NCI-H2171 (cell line): ENCODE measurements around the gene UCK2.
"Not testable (repeated sequence)": the region's sequence is repeated elsewhere in the genome, so short reads cannot be mapped to it uniquely, and the experiment has no call there.

Experiments used
- DNase-seq: peaks from one replicate; lab custom pipeline; 2025; lab: John Stamatoyannopoulos, UW

The UCK2 gene

DNA sequence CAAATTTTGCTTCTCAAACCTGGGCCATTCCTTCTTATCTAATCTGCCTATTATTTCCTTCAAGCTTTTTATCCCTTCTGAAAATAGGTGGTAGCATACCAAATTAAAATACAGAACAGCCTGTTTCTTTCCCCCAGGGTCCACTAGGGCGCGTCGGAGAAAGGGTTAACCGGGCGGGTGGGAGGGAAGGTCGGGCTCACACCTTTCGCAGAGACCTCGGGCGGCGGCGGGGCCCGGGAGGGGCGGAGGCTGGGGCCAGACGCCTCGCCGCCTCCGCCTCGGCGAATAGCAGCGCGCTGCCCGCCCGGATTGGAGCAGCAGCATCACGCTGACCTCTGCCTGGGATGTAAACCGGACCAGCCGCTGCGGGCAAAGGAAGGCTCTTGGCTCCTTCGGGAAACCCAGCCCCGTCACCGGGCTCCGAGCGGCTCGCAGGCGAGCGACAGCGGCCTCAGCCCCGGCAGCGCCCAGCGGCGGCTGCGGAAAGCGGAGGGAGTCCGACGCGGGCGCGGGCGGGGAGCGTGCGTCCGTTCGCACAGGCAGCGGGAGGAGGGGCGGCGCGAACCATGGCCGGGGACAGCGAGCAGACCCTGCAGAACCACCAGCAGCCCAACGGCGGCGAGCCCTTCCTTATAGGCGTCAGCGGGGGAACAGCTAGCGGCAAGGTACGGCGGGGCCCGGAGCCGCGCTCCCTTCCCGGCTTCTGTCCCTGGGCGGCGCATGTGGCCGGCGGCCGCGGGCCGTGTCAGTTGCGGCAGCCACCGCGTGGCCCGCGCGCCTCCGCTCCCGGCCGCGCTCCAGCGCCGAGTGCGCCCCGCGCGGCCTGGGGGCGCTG is at the start of gene UCK2:
TSS of gene UCK2 (plus strand) at position 347 of the 835 bp plus-strand sequence. CDS start at position 567, 220 bp downstream.
- peak; percentile 60 for DNase-seq

DNA sequence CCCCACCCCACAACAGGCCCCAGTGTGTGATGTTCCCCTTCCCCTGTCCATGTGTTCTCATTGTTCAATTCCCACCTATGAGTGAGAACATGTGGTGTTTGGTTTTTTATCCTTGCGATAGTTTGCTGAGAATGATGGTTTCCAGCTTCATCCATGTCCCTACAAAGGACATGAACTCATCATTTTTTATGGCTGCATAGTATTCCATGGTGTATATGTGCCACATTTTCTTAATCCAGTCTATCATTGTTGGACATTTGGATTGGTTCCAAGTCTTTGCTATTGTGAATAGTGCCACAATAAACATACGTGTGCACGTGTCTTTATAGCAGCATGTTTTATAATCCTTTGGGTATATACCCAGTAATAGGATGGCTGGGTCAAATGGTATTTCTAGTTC is 49.2 kb upstream of the UCK2 start:
- DNase-seq, result not testable (repeated sequence)

DNA sequence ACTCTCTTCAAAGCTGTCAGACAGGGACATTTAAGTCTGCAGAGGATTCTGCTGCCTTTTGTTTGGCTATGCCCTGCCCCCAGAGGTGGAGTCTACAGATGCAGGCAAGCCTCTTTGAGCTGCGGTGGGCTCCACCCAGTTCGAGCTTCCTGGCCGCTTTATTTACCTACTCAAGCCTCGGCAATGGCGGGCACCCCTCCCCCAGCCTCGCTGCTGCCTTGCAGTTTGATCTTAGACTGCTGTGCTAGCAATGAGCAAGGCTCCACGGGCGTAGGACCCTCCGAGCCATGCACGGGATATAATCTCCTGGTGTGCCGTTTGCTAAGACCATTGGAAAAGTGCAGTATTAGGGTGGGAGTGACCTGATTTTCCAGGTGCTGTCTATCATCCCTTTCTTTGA is 43.9 kb upstream of the UCK2 start:
- not testable (repeated sequence) for DNase-seq

GRCh38 chr1:165787741-165788140 is 39.7 kb upstream of the UCK2 start:
- no peak for DNase-seq

GRCh38 chr1:165793951-165794350 is 33.5 kb upstream of the UCK2 start:
- no peak for DNase-seq

DNA sequence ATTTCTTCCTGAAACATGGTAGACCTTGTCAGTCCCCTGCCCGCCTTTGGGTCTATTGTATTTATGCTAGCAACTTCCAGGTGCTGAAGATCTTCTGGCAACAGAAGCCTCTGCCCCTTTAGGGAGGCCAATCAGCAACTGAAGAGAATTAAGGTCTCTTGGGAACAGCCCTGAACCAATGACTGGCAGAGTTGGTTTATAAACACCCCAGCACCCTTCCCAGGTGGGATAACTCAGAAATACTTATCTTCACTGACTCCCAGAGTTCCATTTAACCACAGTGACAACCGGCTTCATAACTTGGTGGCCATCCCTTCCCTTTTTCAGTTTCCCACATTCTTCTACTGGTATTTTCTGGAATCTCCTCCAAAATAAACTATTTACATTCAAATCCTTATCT is 31.5 kb upstream of the UCK2 start:
- no peak for DNase-seq

DNA sequence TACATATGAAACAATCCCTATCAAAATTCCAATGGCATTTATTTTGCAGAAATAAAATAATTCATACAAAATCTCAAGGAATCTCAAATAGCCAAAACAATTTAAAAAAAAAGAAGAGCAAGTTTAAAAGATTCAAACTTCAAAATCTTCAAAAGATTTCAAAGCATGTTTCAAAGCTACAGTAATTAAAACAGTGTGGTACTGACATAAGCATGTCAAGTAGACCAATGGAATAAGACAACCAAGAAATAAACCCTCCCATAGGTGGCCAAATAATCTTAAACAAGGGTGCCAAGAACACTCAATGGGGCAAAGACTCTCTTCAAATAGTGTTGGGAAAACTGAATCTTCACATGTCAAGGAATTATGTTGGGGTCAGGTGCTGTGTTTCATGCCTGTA is 28.0 kb upstream of the UCK2 start:
- DNase-seq, result no peak

- DNase-seq, result not testable (repeated sequence)
Observed at GRCh38 chr1:165804513-165804912, 22.9 kb upstream of the UCK2 start.

DNA sequence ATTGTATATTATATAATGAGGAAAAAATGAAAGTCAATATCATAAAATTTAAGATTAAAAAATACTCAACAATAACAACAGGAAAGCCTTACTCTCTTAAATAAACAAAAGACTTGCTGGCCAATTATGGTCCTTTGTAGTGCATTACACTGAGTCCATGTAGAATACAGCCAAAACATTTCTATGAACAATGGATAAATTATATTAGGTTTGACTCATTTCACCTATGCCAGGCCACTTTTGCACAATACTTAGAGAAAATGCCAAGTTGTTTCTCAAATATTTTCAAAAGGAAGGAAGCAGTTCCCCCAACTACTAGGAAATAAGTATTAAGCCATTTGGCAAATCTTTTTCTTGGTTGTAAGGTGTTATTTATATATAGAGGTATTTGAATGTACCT is 19.8 kb upstream of the UCK2 start:
- no peak for DNase-seq

- DNase-seq, result no peak
Observed at GRCh38 chr1:165815725-165816124, 11.7 kb upstream of the UCK2 start.

- DNase-seq, result no peak
Observed at GRCh38 chr1:165816157-165816556, 11.3 kb upstream of the UCK2 start.

DNA sequence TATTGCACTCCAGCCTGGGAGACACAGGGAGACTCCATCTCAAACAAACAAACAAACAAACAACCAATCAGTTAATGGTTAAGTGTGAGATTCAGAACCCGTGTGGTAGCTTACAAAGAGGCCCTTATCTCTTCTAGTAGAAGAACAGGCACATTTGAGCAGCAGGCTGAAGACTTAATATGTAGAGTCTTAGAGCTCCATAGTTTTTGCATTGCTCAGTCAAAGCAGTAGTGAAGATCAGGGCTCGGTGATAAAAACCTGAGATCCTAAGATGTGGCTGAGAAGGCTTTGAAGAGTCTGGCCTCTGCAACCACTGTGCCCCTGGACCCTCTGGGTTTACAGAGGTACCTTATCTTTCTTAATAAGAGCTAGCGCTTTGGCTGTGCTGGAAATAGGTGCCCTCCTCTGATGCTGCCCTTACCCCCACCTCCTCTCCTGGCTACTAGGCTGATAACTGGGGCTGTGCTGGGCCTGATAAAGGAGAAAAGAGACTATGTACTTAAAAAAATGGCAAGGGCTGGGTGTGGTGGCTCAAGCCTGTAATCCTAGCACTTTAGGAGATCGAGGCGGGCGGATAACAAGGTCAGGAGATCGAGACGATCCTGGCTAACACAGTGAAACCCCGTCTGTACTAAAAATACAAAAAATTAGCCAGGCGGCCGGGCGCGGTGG is 10.5 kb upstream of the UCK2 start:
- DNase-seq, result no peak

GRCh38 chr1:165823552-165824268 is 3.7 kb upstream of the UCK2 start:
- DNase-seq, result no peak

GRCh38 chr1:165824269-165824643 is 3.2 kb upstream of the UCK2 start:
- DNase-seq, result no peak

- no peak for DNase-seq
Observed at GRCh38 chr1:165826565-165827267, 698 bp upstream of the UCK2 start.

- peak; percentile 53 for DNase-seq
Observed at GRCh38 chr1:165828103-165828668, 772 bp downstream of the UCK2 start.

- peak; percentile 67 for DNase-seq
Observed at GRCh38 chr1:165828669-165829329, 1.4 kb downstream of the UCK2 start.

- DNase-seq, result no peak
Observed at GRCh38 chr1:165829888-165830287, 2.5 kb downstream of the UCK2 start.

DNA sequence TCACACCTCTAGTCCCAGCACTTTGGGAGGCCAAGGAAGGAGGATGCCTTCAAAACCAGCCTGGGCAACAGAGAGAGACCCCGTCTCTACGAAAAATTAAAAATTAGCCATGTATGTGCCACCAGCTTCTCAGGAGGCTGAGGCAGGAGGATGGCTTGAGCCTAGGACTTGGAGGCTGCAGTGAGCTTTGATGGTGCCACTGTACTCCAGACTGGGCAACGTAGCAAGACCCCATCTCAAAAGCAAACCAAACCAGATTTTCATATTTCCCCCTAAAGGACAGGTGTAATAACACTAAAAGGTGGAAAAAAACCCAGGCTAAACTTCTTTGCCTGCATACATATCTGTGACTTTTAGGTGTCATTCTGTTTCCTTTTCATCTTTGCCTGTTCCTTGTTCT is 3.7 kb downstream of the UCK2 start:
- DNase-seq, result no peak

- DNase-seq, result no peak
Observed at GRCh38 chr1:165832902-165833301, 5.5 kb downstream of the UCK2 start.

GRCh38 chr1:165833358-165833757 is 5.9 kb downstream of the UCK2 start:
- DNase-seq, result no peak
